Measurements from ENCODE around the gene RPTOR.

Gene RPTOR

DNA sequence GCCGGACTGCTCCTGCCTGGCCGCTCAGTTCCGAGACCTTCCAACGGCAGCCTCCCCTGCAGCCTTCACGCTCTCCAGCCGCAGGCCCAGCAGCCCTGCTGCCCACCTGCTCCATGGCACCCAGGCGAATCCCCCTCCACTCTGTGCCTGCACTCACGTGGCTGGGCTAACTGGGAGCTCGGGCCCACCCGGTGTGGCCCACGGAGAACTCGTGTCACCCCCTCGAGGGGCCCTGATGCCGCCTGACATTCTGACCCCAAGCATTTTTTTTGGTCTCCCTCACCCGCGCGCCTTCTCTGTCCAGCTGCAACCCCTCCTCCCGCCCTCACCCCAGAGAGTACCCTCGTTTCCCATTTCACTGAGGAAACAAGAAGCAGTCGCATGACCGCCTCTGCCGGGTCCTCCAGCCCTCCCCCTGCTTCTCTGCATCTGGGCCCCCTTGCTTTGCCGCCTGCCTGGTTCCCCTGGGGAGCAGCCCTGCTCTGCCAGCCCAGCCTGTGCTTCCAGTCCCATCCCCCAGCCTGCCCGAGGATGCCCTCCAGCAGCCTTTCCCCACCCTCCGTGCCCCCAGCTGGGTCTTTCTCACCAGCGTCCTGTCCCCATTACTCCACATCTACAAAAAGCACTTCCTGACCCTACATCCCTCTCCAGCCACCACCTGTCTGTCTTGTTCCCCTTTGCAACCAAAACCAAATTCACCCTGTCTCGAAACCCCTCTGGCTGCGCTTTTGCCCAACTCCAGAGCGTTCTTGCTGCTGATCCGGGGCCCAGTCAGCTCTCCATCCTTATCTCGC is 300.6 kb downstream of the RPTOR start:
- TF ChIP-seq CTCF (IDR thresholded peaks at IDR 0.05; ENCODE audit: control insufficient read depth, extremely low read depth, insufficient read depth) = no peak
- no peak overlapping the region for H3K4me3 ChIP-seq (ENCODE audit: low read depth, low read length)
- DNase-seq (ENCODE audit: low read depth) = no peak

DNA sequence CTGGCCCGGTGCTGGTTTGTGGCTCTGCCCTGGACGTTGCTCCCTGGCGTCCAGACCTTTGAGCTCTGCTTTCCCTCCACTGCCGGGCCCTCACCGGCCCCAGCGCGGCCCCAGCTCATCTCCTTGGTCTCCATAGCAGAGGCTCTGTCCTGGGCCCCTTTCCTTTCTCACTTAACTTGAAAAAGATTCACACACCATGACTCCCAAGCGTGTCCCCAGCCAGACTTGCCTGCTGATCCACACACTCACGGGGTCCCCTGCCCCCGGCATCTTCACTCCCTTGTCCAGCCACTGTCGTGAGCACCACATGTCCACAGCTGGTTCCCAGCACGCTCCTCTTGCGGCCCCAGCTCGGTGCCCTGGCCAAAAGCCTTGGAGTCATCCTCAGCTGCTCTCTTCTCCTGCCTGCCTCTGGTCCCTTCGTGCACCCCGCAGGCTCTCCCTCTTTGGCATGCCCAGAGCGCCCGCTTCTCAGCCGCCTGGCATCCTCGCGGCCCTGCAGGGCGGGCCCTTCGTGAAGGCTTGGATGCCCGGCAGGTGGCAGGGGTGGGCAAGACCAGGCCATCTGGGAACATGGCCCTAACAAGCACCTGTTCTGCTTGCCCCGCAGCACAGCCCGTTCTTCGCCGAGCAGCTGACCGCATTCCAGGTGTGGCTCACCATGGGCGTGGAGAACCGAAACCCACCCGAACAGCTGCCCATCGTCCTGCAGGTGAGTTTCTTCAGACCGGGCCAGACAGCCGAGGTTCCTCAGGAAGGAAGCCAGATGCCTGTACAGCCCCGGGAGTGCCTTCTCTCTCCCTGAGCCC is 301.4 kb downstream of the RPTOR start:
- TF ChIP-seq CTCF (IDR thresholded peaks at IDR 0.05; ENCODE audit: control insufficient read depth, extremely low read depth, insufficient read depth) = no peak
- no peak for DNase-seq (ENCODE audit: low read depth)
- H3K4me3 ChIP-seq (ENCODE audit: low read depth, low read length) = no peak overlapping the region

GRCh38 chr17:80846932-80847331 is 302.3 kb downstream of the RPTOR start:
- TF ChIP-seq CTCF (IDR thresholded peaks at IDR 0.05; ENCODE audit: control insufficient read depth, extremely low read depth, insufficient read depth) = no peak
- no peak for DNase-seq (ENCODE audit: low read depth)
- H3K4me3 ChIP-seq (ENCODE audit: low read depth, low read length) = no peak overlapping the region

- H3K4me3 ChIP-seq (ENCODE audit: low read depth, low read length) = no peak overlapping the region
- DNase-seq (ENCODE audit: low read depth) = no peak
- TF ChIP-seq CTCF (IDR thresholded peaks at IDR 0.05; ENCODE audit: control insufficient read depth, extremely low read depth, insufficient read depth) = no peak
Measured at GRCh38 chr17:80847496-80848230, 303.0 kb downstream of the RPTOR start.

DNA sequence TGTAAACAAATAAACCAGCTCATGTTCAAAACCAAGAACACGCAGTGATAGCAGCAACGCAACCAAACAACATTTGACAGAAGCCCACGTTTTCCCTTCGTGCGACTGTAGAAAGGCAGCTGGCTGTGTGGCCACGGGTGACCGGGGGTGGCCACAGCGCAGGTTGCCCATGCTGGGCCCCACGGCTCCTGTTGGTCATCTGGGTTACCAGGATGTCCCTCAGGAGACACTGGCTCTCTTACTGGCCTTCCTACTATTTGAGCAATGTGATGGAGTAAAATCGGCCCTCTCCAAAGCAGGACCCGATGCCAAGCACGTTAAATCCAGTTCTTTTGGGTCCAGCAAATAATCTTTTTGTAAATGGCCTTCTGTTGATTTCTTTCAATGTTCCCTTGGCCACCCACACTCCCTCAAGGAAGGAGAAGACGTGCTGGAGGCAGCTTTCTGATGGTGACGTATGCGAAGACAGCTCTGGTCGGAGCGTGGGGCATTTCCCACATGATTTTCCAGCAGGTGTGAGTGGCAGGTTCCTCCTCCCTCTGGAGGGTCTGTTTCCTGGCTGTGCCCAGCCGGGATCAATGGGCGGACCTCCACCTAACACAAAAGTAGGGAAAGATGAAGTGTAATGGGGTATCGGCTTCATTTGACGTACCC is 303.9 kb downstream of the RPTOR start:
- no peak for DNase-seq (ENCODE audit: low read depth)
- no peak for TF ChIP-seq CTCF (IDR thresholded peaks at IDR 0.05; ENCODE audit: control insufficient read depth, extremely low read depth, insufficient read depth)
- no peak overlapping the region for H3K4me3 ChIP-seq (ENCODE audit: low read depth, low read length)

- H3K4me3 ChIP-seq (ENCODE audit: low read depth, low read length) = no peak overlapping the region
- DNase-seq (ENCODE audit: low read depth) = no peak
- no peak for TF ChIP-seq CTCF (IDR thresholded peaks at IDR 0.05; ENCODE audit: control insufficient read depth, extremely low read depth, insufficient read depth)
Measured at GRCh38 chr17:80849119-80849518, 304.5 kb downstream of the RPTOR start.

Data from LNCaP clone FGC (cell line).